ENCODE results near the gene HOTAIR. TPM values are rescaled to one million over a fixed set of nuclear protein-coding genes. Genes with fewer than 3 reads are reported as not detected.

The HOTAIR gene
- polyA plus RNA-seq, 1 experiment, result not detected

DNA sequence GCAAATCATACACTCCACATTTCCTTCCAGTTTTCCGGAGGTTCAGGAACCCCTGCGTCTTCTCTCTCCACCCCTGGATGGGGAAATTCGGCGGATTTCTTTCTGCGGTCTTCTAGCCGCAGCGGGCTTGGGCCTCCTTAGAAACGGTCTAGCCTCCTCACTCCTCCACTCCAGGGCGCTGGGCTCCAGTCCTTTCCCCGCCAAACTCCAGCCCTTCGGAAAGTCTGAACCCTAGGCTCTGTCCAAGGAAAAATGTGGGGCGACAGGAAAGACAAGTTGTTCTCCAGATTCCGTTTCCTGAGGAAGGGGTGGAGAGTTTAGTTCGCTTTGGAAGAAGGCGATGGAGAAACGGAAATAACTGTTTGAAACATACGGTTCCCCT, 8.8 kb upstream of the HOTAIR start:
- Histone ChIP-seq H3K27me3 (ENCODE audit: control insufficient read depth, insufficient read depth, low read length) (peaks cover 94% of the 10 kb centered on the region), H3K9me3 (ENCODE audit: control insufficient read depth, insufficient read depth, low read length) (peaks cover 22% of the 10 kb centered on the region), H3K4me3 (ENCODE audit: low read depth, low read length) (no peak overlapping the region), H3K27ac (ENCODE audit: low read depth, low read length) (no peak overlapping the region)
- ChIA-PET POLR2A (no interaction called here), CTCF (no interaction called here)
- DNase-seq (ENCODE audit: low read depth, low spot score), result no peak
- TF ChIP-seq, protein P1, sequence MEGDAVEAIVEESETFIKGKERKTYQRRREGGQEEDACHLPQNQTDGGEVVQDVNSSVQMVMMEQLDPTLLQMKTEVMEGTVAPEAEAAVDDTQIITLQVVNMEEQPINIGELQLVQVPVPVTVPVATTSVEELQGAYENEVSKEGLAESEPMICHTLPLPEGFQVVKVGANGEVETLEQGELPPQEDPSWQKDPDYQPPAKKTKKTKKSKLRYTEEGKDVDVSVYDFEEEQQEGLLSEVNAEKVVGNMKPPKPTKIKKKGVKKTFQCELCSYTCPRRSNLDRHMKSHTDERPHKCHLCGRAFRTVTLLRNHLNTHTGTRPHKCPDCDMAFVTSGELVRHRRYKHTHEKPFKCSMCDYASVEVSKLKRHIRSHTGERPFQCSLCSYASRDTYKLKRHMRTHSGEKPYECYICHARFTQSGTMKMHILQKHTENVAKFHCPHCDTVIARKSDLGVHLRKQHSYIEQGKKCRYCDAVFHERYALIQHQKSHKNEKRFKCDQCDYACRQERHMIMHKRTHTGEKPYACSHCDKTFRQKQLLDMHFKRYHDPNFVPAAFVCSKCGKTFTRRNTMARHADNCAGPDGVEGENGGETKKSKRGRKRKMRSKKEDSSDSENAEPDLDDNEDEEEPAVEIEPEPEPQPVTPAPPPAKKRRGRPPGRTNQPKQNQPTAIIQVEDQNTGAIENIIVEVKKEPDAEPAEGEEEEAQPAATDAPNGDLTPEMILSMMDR (IDR thresholded peaks at IDR 0.05; ENCODE audit: low read depth, low read length), result no peak

DNA sequence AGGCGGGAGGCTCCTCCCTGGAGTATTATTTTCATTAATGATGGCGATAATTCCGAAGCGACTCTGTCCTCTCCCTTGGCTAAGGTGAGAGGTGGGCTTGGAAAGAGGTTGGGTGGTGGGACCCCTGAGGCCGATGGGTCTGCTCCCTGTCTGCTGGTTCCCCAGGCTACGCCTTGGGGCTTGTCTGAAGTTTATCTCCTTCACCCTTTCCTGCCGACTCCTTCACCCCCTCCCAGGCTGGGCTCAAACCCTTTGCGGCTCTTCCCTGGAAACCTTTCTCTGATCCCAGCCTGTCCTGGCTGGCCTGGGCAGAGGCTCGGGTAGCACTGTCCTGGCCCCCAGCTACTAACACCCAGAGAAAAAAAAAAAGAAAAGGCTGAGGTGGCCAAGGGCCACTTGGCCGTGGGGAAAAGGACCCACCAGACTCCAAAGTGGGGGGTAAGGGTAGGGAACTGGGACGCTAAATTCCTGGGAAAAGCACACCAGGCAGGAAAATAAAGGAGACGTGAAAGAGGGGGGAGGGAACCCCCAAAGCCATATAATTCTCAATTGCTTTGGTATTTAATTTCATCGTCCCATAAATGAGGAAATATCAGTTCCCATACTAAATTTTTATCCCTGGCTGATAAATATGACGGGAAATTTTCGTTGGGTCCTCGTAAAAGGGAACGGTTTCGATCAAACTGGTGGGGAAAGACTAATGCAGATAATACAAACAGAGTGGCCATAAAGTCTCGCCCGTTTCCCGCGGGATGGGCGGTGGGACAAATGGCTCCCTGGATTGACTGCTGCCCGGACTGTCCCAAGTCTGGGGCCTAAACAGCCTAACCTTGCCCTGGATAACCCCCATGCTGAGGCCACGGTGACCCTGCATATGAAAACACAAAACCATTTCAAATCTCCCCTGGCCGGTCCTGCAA, 8.2 kb upstream of the HOTAIR start:
- H3K4me3 ChIP-seq (ENCODE audit: low read depth, low read length), result no peak overlapping the region
- POLR2A ChIA-PET, result no interaction called here
- H3K27me3 ChIP-seq (ENCODE audit: control insufficient read depth, insufficient read depth, low read length), result peaks cover 93% of the 10 kb centered on the region
- H3K9me3 ChIP-seq (ENCODE audit: control insufficient read depth, insufficient read depth, low read length), result peaks cover 22% of the 10 kb centered on the region
- DNase-seq (ENCODE audit: low read depth, low spot score), result no peak
- H3K27ac ChIP-seq (ENCODE audit: low read depth, low read length), result no peak overlapping the region
- CTCF ChIA-PET, result no interaction called here
- TF ChIP-seq, protein P1 (IDR thresholded peaks at IDR 0.05; ENCODE audit: low read depth, low read length), result no peak

DNA sequence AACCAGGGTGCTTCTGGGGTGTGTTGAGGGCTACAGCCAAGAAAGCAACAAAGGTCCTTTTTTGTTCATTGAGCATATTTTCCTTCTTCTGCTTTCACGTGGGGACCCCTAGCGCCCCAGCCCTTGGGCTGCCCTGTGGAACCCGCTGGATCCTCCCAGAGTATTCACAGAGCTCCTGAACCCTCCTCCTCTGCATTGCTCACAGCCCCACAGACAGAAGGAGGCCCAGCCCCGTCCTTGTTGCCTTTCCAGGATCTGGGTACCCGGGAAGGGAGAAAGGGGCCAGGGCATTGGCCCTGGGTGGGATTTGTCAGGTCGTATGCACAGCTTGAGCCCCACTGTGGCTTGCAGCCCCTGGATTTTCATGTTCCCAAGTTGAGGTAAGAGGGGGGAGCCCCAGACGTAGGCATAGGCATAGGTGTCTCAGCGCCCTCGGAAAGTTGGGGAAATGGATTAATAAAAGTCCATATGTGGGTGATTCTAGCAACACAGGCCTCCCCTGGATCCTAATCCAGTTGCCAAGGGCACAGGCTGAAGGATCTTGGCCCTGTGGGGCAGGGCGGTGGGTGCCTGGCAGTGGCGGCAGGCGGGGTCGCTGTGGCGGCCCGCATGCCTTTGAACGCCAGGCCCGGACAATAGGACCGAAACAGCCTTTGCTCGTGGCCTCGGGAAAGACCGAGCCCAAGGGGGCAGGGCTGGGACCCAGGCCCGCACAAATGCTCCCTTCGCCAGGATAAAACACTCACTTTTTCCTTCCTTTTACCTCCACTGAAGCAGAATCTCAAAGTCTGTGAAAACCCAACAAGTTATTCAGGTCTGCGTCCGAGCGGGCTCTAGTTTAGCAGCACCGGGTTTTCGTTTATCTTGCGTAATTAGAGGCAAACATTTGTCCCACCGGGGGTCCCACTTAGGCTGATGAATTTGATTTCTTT, 7.1 kb upstream of the HOTAIR start:
- peaks cover 92% of the 10 kb centered on the region for H3K27me3 ChIP-seq (ENCODE audit: control insufficient read depth, insufficient read depth, low read length)
- TF ChIP-seq, protein P1 (IDR thresholded peaks at IDR 0.05; ENCODE audit: low read depth, low read length), result no peak
- H3K9me3 ChIP-seq (ENCODE audit: control insufficient read depth, insufficient read depth, low read length), result peaks cover 22% of the 10 kb centered on the region
- POLR2A ChIA-PET, result no interaction called here
- CTCF ChIA-PET, result no interaction called here
- no peak overlapping the region for H3K4me3 ChIP-seq (ENCODE audit: low read depth, low read length)
- no peak for DNase-seq (ENCODE audit: low read depth, low spot score)
- no peak overlapping the region for H3K27ac ChIP-seq (ENCODE audit: low read depth, low read length)

DNA sequence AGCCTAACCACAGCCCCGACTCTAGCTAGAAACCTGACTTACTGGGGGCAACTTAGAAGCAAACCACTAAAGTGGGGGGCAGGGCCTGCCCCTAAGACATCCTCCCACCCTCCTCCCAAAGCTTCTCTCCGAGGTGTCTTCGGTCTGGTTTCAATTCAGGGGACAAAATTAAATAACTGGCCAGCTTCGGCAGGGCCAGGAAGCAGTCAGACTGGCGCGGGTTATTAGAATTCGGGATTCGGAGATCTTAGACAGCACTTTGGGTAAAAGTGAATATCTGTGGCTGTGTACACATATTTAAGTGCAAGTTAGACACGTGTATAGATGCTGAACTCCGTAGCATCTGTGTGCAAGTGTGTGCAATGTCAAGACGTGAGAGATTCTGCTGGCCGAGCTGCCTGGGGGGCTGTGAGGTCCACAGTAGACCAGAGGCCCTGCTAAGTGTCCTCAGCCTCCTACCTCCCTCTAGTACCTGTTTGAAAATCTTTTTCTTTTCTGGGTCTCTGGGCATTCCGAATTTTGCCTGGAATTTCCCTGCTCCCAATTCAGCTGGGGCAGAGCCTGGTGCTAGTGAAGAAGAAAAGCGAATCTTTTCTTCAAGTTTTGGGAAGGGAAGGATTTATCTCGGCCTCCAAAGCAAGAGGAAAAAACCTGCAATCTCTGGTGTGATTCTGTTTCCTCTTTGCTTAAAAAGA, 6.2 kb upstream of the HOTAIR start:
- DNase-seq (ENCODE audit: low read depth, low spot score), result no peak
- no peak overlapping the region for H3K4me3 ChIP-seq (ENCODE audit: low read depth, low read length)
- TF ChIP-seq, protein P1 (IDR thresholded peaks at IDR 0.05; ENCODE audit: low read depth, low read length), result no peak
- CTCF ChIA-PET, result no interaction called here
- POLR2A ChIA-PET, result no interaction called here
- H3K27ac ChIP-seq (ENCODE audit: low read depth, low read length), result no peak overlapping the region
- peaks cover 92% of the 10 kb centered on the region for H3K27me3 ChIP-seq (ENCODE audit: control insufficient read depth, insufficient read depth, low read length)
- peaks cover 17% of the 10 kb centered on the region for H3K9me3 ChIP-seq (ENCODE audit: control insufficient read depth, insufficient read depth, low read length)

All from AG04450 (cell line).